HepG2 (cell line): ENCODE measurements around the gene ARHGEF16. TPM values are rescaled to one million over a fixed set of nuclear protein-coding genes. Genes with fewer than 3 reads are reported as not detected.

ENCODE experiments used
- ATAC-seq: fragments of 200-7000 bp; cut with Tn5 transposase; 3 replicates; pipeline ENCODE4 v1.9.1; 2020; ENCODE audit warnings: mild to moderate bottlenecking, moderate library complexity
- BruUV-seq: library from RNA; stranded (reverse); fragments of 400-500 nt; replicated peaks from 2 replicates; lab custom pipeline; 2021; lab: Mats Ljungman, UMichigan
- CTCF ChIA-PET: fragments of 300-600 bp; formaldehyde crosslinking; extraction: SDS; loops from one replicate; lab custom pipeline; 2021; ENCODE audit warnings: low total read pairs, inconsistent platforms, low intra/inter-chr PET ratio; lab: Yijun Ruan, JAX
- POLR2A ChIA-PET: fragments of 350-600 bp; sonication (Branson Sonifier 250); formaldehyde crosslinking; loops from one replicate; lab custom pipeline; 2020; ENCODE audit warnings: antibody characterized with exemption, inconsistent platforms; lab: Yijun Ruan, JAX
- DNase-seq: peaks from one replicate; pipeline ENCODE4 v3.0.0-alpha.2; 2015; ENCODE audit warnings: low spot score
- FAIRE-seq: peaks from 3 replicates; lab custom pipeline; 2011; peaks lifted over from hg19 to GRCh38; lab: Jason Lieb, UNC
- H2AFZ ChIP-seq: one replicate; pipeline ENCODE4 v1.6.1; 2011; ENCODE audit warnings: low read length, inconsistent platforms
- H3K27ac ChIP-seq: fragments of 300-600 bp; 3 replicates; pipeline ENCODE4 v1.8.0; 2011; ENCODE audit warnings: mixed run types, mild to moderate bottlenecking, mixed read lengths, low read length, inconsistent platforms; ENCODE audit not compliant: insufficient read depth; ENCODE audit errors: extremely low read length
- H3K27me3 ChIP-seq, 2 experiments: fragments of 200-600 bp in 1 of 2; 2 replicates in 1 of 2; 3 replicates in 1 of 2; pipeline versions ENCODE4 v1.6.0 to v1.8.0; 2011; ENCODE audit warnings: low read length in 2 of 2, mild to moderate bottlenecking in 2 of 2, moderate library complexity in 2 of 2, inconsistent platforms in 1 of 2; ENCODE audit not compliant: insufficient read depth in 2 of 2, control insufficient read depth in 1 of 2
- H3K36me3 ChIP-seq, 2 experiments: fragments of 200-600 bp in 1 of 2; replicated peaks in 1 of 2; 2 replicates in 1 of 2; 3 replicates in 1 of 2; pipeline versions ENCODE4 v1.5.1 to v1.8.0; 2011; ENCODE audit warnings: low read length in 2 of 2, inconsistent platforms in 1 of 2; ENCODE audit not compliant: insufficient read depth in 2 of 2, control insufficient read depth in 1 of 2
- H3K4me1 ChIP-seq: 2 replicates; pipeline ENCODE4 v1.5.1; 2012; ENCODE audit warnings: low read length, inconsistent platforms; ENCODE audit not compliant: insufficient read depth
- H3K4me2 ChIP-seq: 2 replicates; pipeline ENCODE4 v1.6.0; 2011; ENCODE audit warnings: low read depth, low read length, inconsistent platforms
- H3K4me3 ChIP-seq, 3 experiments: fragments of 200-600 bp in 1 of 3; sonication (generic), shearing (Covaris generic) in 1 of 3; replicated peaks in 1 of 3; 2 replicates each; pipeline ENCODE4 v1.5.1; 2011 to 2016; ENCODE audit warnings: low read length in 3 of 3, inconsistent platforms in 2 of 3, low read depth in 2 of 3, mild to moderate bottlenecking in 2 of 3, control low read depth in 1 of 3, mixed read lengths in 1 of 3; ENCODE audit not compliant: insufficient read depth in 1 of 3
- H3K79me2 ChIP-seq: one replicate; pipeline ENCODE4 v1.6.1; 2011; ENCODE audit warnings: low read length, inconsistent platforms; ENCODE audit not compliant: insufficient read depth
- H3K9ac ChIP-seq: 2 replicates; pipeline ENCODE4 v1.6.0; 2011; ENCODE audit warnings: mild to moderate bottlenecking, low read depth, low read length, inconsistent platforms; ENCODE audit not compliant: insufficient read depth
- H3K9me3 ChIP-seq: 2 replicates; pipeline ENCODE4 v1.5.1; 2012; ENCODE audit warnings: mild to moderate bottlenecking, low read length
- H4K20me1 ChIP-seq: 2 replicates; pipeline ENCODE4 v1.6.0; 2011; ENCODE audit warnings: inconsistent platforms, mild to moderate bottlenecking, low read length, moderate library complexity; ENCODE audit not compliant: insufficient read depth
- AGO1 ChIP-seq: fragments of 200-400 bp; formaldehyde crosslinking; IDR thresholded peaks from 2 replicates; pipeline ENCODE4 v1.6.1; 2017; ENCODE audit warnings: mild to moderate bottlenecking, low read depth, low read length, moderate library complexity; ENCODE audit not compliant: poor library complexity, severe bottlenecking
- AGO2 ChIP-seq: fragments of 200-400 bp; formaldehyde crosslinking; optimal IDR thresholded peaks from 2 replicates; pipeline ENCODE3; 2017; ENCODE audit warnings: mild to moderate bottlenecking, low read depth, low read length, moderate library complexity
- HNRNPL ChIP-seq: fragments of 200-400 bp; formaldehyde crosslinking; IDR thresholded peaks from 2 replicates; pipeline ENCODE4 v1.6.1; 2017; ENCODE audit warnings: mild to moderate bottlenecking, low read depth, low read length
- JUNB ChIP-seq: sonication (generic); formaldehyde crosslinking; IDR thresholded peaks from 2 replicates; pipeline ENCODE4 v1.8.0; 2022; ENCODE audit warnings: missing genetic modification reagents, mild to moderate bottlenecking, borderline replicate concordance
- MTA1 ChIP-seq: sonication (generic); formaldehyde crosslinking; IDR thresholded peaks from 2 replicates; pipeline ENCODE4 v1.4.0; 2020; ENCODE audit warnings: missing genetic modification reagents, mild to moderate bottlenecking, borderline replicate concordance
- NBN ChIP-seq: fragments of 450-650 bp; conservative IDR thresholded peaks from 2 replicates; pipeline ENCODE4 v1.6.1; 2017
- NR2F6 ChIP-seq, 2 experiments: IDR thresholded peaks; 2 replicates each; pipeline ENCODE4 v1.6.1; 2016; ENCODE audit warnings: antibody characterized with exemption in 1 of 2, mild to moderate bottlenecking in 1 of 2
- RBFOX2 ChIP-seq: fragments of 200-400 bp; formaldehyde crosslinking; IDR thresholded peaks from 2 replicates; pipeline ENCODE4 v1.6.1; 2017; ENCODE audit warnings: low read depth, mild to moderate bottlenecking, low read length
- RBM22 ChIP-seq: fragments of 200-400 bp; formaldehyde crosslinking; optimal IDR thresholded peaks from 2 replicates; pipeline ENCODE3; 2017; ENCODE audit warnings: mild to moderate bottlenecking, low read length, moderate library complexity
- SMC3 ChIP-seq: IDR thresholded peaks from 2 replicates; pipeline ENCODE4 v1.6.1; 2011; ENCODE audit warnings: low read length, improper control_type of control experiment
- SOX6 ChIP-seq, 2 experiments: fragments of 450-650 bp in 1 of 2; sonication (generic) in 1 of 2; formaldehyde crosslinking in 1 of 2; IDR thresholded peaks; 2 replicates each; pipeline versions ENCODE4 v1.4.0 to v1.6.1; 2017 to 2020; ENCODE audit warnings: antibody characterized with exemption in 1 of 2, mild to moderate bottlenecking in 1 of 2, missing genetic modification reagents in 1 of 2
- TEAD3 ChIP-seq: optimal IDR thresholded peaks from 2 replicates; pipeline ENCODE3; 2016; ENCODE audit warnings: borderline replicate concordance
- ZNF546 ChIP-seq: sonication (generic); formaldehyde crosslinking; conservative IDR thresholded peaks from 2 replicates; pipeline ENCODE4 v1.8.1; 2023; ENCODE audit warnings: mild to moderate bottlenecking, missing genetic modification reagents
- ZNF776 ChIP-seq: sonication (generic); formaldehyde crosslinking; IDR thresholded peaks from 2 replicates; pipeline ENCODE4 v1.4.0; 2020; ENCODE audit warnings: mild to moderate bottlenecking, missing genetic modification reagents
- WGBS: methylation state at CpG from one replicate; pipeline ENCODE4 v1.1.6; 2017; ENCODE audit warnings: low lambda C conversion rate; 5-methylcytosine and 5-hydroxymethylcytosine counted together
- in situ Hi-C: cut with HindIII; loops from 2 replicates; pipeline ENCODE4 v1.10.0; 2017; ENCODE audit warnings: low pct_unique_long_range_greater_than_20kb; ENCODE audit not compliant: extremely low pct_ligation_motif_present
- intact Hi-C: fragments of 100-400 bp; cut with micrococcal nuclease; formaldehyde crosslinking; loops from one replicate; pipeline ENCODE4 v1.10.0; 2022; ENCODE audit not compliant: unreplicated experiment
- polyA plus RNA-seq, 8 experiments: library from polyadenylated mRNA; depleted of rRNA in 3 of 8; stranded (reverse) in 7 of 8; unstranded in 1 of 8; fragments of >200 nt; fragmentation: Illumina TruSeq in 4 of 8; extraction: Trizol in 4 of 8; gene quantifications; 2 replicates each; pipeline versions ENCODE4 v1.2.1 to v1.2.3, GENCODE V29; 2011 to 2016; ENCODE audit warnings: low read depth in 4 of 8, missing spikeins in 1 of 8, mixed read lengths in 1 of 8; ENCODE audit not compliant: insufficient read depth in 1 of 8
- total RNA-seq, 5 experiments: library from RNA; depleted of rRNA; stranded (reverse); fragments of >200 nt; fragmentation: Illumina TruSeq; extraction: Trizol; gene quantifications; 2 replicates each; pipeline ENCODE4 v1.2.3, GENCODE V29; 2016; ENCODE audit warnings: low read depth in 1 of 5

Gene ARHGEF16
- total and polyA plus RNA-seq, 2 of the 13 experiments (the other 11 are each of a cell fraction or from before 2014, with no cell fraction given), result 20.3 to 39.9 TPM

- Histone ChIP-seq H2AFZ (no peak overlapping the region), H3K9ac (no peak overlapping the region), H3K4me2 (no peak overlapping the region), H3K79me2 (peaks cover 15% of the 10 kb centered on the region), H3K27ac (no peak overlapping the region), H3K27me3 (no peaks in the 10 kb centered on the region), H4K20me1 (no peaks in the 10 kb centered on the region)
- intact Hi-C loops, result no loop called here
- ChIA-PET CTCF (no interaction called here), POLR2A (interaction anchor here (1.5 kb wide), 1 partner anchor 8 kb away, joined by 5 read pairs; no protein-coding TSS in a partner anchor)
- no peak for DNase-seq
- no peak for ATAC-seq
- TF ChIP-seq NR2F6 (IDR thresholded peaks at IDR 0.05) (no peak), NR2F6 (CRISPR knock-in tag; IDR thresholded peaks at IDR 0.05) (no peak), TEAD3 (CRISPR knock-in tag) (no peak), RBFOX2 (0 out of 2 replicates have a peak, but pooled peaks have one; percentile 9), JUNB (no peak), HNRNPL (0 out of 2 replicates have a peak, but pooled peaks have one; percentile 5), RBM22 (peak; percentile 20), AGO2 (peak; percentile 5)
- TF ChIP-seq, all 625 proteins: peak for 4
- no peak for FAIRE-seq
- Histone ChIP-seq H3K4me3 (no peak overlapping the region), H3K9me3 (no peaks in the 10 kb centered on the region), H3K36me3 (peaks cover 2 to 13% of the 10 kb centered on the region in 2 experiments; a peak in 4 of 5 replicates), H3K4me1 (peaks cover 18% of the 10 kb centered on the region)
- 94% methylated on average over 25 of the region's 28 CpGs for whole genome bisulfite sequencing
- no TSS peak for BruUV-seq
- in situ Hi-C loops, result no loop called here
These were observed 10.8 kb downstream of the ARHGEF16 start for GRCh38 chr1:3465091-3465934.

- CTCF ChIA-PET, result no interaction called here
- TF ChIP-seq MTA1 (CRISPR knock-in tag), result no peak
- TF ChIP-seq SMC3, result no peak
- TF ChIP-seq AGO2, result peak; percentile 68
- no peak for TF ChIP-seq NBN
- peak; percentile 49 for TF ChIP-seq AGO1
- no peak for TF ChIP-seq SOX6 (IDR thresholded peaks at IDR 0.05)
- no peak for TF ChIP-seq SOX6 (CRISPR knock-in tag; IDR thresholded peaks at IDR 0.05)
- no peak for TF ChIP-seq ZNF776 (CRISPR knock-in tag)
- no peak for TF ChIP-seq ZNF546 (CRISPR knock-in tag)
- TF ChIP-seq, all 625 proteins: peak for 2
- ATAC-seq, result no peak
- WGBS, result 97% methylated on average over 8 of the region's 17 CpGs
- no peak overlapping the region for H3K4me3 ChIP-seq
- H3K27me3 ChIP-seq, result no peaks in the 10 kb centered on the region
- no peak for DNase-seq
- H3K9me3 ChIP-seq, result no peaks in the 10 kb centered on the region
- in situ Hi-C loops (no loop called here), intact Hi-C loops (no loop called here)
- peaks cover 2 to 13% of the 10 kb centered on the region in 2 experiments; a peak in 4 of 5 replicates for H3K36me3 ChIP-seq
- no TSS peak for BruUV-seq
- H4K20me1 ChIP-seq, result no peaks in the 10 kb centered on the region
- no peak for FAIRE-seq
- H2AFZ ChIP-seq, result no peak overlapping the region
- no peak overlapping the region for H3K9ac ChIP-seq
- POLR2A ChIA-PET, result interaction anchor here (1.5 kb wide), 1 partner anchor 9 kb away, joined by 5 read pairs; no protein-coding TSS in a partner anchor
- peaks cover 9% of the 10 kb centered on the region for H3K79me2 ChIP-seq
- H3K4me1 ChIP-seq, result peaks cover 18% of the 10 kb centered on the region
- no peak overlapping the region for H3K27ac ChIP-seq
- H3K4me2 ChIP-seq, result no peak overlapping the region
These were observed 11.5 kb downstream of the ARHGEF16 start for GRCh38 chr1:3465935-3466321.
